AG04449 (cell line): ENCODE results near the gene IBA57.
"Not testable (repeated sequence)": the region's sequence is repeated elsewhere in the genome, so short reads cannot be mapped to it uniquely, and the experiment has no call there.

ENCODE experiments used
- CTCF ChIA-PET: fragments of 350-600 bp; formaldehyde crosslinking; extraction: SDS; loops from one replicate; lab custom pipeline; 2021; ENCODE audit warnings: antibody characterized with exemption; lab: Yijun Ruan, JAX
- POLR2A ChIA-PET: fragments of 400-600, 350-600 bp; formaldehyde crosslinking; extraction: SDS; loops from one replicate; lab custom pipeline; 2020; ENCODE audit warnings: antibody characterized with exemption, inconsistent platforms; lab: Yijun Ruan, JAX
- DNase-seq: peaks from one replicate; pipeline ENCODE4 v3.0.0-alpha.2; 2010; ENCODE audit warnings: low read depth, low spot score
- H3K4me3 ChIP-seq: 2 replicates; pipeline ENCODE4 v1.5.1; 2011; ENCODE audit warnings: low read depth, mild to moderate bottlenecking, control low read depth, low read length
- CTCF ChIP-seq: IDR thresholded peaks from one replicate; pipeline ENCODE4 v1.5.1; 2011; ENCODE audit warnings: mild to moderate bottlenecking, moderate library complexity, low read length, control low read depth, inconsistent platforms; ENCODE audit not compliant: insufficient read depth; ENCODE audit errors: missing control alignments

IBA57 gene

DNA sequence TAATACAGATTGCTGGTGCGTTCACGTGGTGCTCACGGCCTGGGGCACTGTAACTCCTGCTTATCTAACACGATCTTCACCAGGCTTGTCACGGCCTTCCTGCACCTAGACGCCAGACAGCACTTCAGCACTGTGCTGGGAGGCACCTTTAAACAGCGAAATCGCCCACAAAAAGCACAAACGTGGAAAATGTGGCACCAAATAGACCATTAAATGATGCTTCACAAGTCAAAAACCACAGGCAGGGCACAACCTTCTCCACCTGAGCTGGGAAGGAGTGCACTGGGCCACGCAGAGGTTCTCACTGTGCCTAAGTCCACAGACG, 20.0 kb downstream of the IBA57 start:
- POLR2A ChIA-PET: no interaction called here
- no peak for DNase-seq
- no peak for TF ChIP-seq CTCF
- CTCF ChIA-PET: no interaction called here
- no peak overlapping the region for H3K4me3 ChIP-seq

DNA sequence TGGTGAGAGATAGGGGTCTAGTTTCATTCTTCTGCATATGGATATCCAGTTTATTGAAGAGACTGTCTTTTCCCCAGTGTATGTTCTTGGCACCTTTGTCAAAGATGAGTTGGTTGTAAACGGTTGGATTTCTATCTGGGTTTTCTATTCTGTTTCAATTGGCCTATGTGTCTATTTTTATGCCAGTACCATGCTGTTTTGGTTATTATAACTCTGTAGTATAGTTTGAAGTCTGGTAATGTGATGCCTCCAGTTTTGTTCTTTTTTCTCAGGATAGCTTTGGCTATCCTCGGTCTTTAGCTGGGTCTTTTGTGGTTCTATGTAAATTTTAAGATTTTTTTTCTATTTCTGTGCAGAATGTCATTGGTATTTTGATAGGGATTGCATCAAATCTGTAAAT, 22.6 kb downstream of the IBA57 start:
- H3K4me3 ChIP-seq, DNase-seq, CTCF ChIA-PET, POLR2A ChIA-PET: not testable (repeated sequence)

DNA sequence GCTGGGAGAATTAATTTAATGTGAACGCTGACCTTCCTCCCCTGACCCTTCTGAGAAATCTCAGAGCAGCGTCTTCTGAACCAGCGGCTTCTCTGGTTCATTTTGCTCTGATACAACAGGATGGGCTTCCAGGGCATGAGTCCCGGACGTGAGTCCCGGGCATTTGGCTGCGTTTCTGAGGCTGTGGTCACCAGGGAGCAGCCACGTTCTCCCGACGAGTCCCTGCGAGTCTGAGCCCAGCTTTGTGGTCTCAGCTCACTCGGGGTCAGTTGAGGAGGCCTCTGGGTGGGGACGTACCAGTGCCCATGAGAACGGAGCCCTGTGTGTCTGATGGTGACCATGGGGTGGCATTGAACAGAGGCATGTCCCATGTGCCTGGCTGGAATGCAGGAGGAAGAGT, 24.6 kb downstream of the IBA57 start:
- no peak for TF ChIP-seq CTCF
- no peak overlapping the region for H3K4me3 ChIP-seq
- DNase-seq: no peak
- ChIA-PET CTCF (no interaction called here), POLR2A (no interaction called here)

- TF ChIP-seq CTCF: no peak
- POLR2A ChIA-PET: no interaction called here
These were observed 25.2 kb downstream of the IBA57 start for GRCh38 chr1:228190778-228191177.

DNA sequence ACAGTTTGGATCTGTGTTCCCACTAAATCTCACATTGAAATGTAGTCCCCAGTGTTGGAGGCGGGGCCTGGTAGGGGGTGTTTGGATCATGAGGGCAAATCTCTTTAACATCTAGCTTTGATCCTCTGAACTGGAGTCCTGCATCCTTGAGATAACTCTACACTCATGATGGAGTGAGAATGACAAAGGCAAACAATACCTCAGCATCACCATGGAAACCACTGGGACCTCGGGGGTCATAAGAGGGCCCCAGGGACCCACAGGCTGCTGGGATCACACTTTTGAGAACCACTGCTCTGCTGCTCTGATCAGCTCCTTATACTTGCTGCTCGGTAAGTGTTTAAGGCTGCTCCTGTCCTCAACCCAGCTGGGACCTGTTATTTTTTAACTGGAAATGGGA, 28.8 kb downstream of the IBA57 start:
- H3K4me3 ChIP-seq: no peak overlapping the region
- ChIA-PET POLR2A (no interaction called here), CTCF (no interaction called here)
- TF ChIP-seq CTCF: no peak
- DNase-seq: no peak

More at GRCh38 chr1:228190778-228191177, 25.2 kb downstream of the IBA57 start:
- H3K4me3 ChIP-seq: no peak overlapping the region
- CTCF ChIA-PET: no interaction called here
- no peak for DNase-seq

DNA sequence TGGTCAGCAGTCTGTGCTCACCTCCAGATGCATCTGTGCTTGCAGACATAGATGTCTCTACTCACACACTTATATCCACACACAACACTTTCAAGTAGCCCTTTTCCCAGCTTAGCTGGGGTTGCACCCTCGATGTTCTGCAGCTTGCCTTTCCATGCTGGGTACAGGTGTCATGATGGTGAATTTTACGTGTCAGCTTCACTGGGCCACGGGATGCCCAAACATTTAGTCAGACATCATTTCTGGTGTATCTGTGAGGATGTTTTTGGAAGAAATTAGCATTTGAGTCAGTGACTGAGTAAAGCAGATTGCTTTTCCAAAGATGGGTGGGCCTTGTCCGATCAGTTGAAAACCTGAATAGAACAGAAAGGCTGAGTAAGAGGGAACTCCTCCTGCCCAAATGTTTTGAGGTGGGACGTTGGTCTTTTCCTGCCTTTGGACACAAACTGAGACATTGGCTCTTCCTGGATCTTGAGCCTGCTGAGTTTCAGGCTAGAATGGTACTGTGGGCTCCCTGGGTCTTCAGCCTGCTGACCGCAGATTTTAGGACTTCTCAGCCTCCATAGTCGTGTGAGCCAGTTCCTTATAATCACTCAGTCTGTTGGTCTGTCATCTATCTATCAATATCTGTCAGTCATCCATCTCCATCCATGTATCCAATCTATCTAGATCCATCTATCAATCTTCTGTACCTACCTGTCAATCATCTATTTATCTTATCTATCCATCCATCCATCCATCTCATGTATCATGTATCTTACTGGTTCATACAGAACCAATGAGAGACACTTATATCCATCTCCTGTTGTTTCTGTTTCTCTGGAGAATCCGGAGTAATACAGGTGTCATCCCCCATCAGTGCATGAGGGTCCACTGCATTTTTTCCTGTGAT, 29.6 kb downstream of the IBA57 start:
- TF ChIP-seq CTCF: no peak
- DNase-seq: no peak
- ChIA-PET CTCF (no interaction called here), POLR2A (no interaction called here)
- H3K4me3 ChIP-seq: no peak overlapping the region
